ENCODE measurements around the gene TTLL11.

TTLL11 gene

GRCh38 chr9:121774715-121775613, 318.1 kb downstream of the TTLL11 start:
- no peak for DNase-seq (ENCODE audit: low read depth, low spot score)

- no peak for DNase-seq (ENCODE audit: low read depth, low spot score)
Observed at GRCh38 chr9:121773954-121774714, 319.0 kb downstream of the TTLL11 start.

- no peak for DNase-seq (ENCODE audit: low read depth, low spot score)
Observed at GRCh38 chr9:121773286-121773953, 319.7 kb downstream of the TTLL11 start.

- no peak for DNase-seq (ENCODE audit: low read depth, low spot score)
Observed at GRCh38 chr9:121772600-121773285, 320.4 kb downstream of the TTLL11 start.

All from activated CD4-positive, CD25-positive, alpha-beta regulatory T cell treated with anti-CD3 and anti-CD28 coated beads, Interleukin-2, amount 50 U/mL, for 16 hours (primary cell).